H54 (cell line): ENCODE data around the gene NFKBIB.
"Not testable (repeated sequence)": the region's sequence is repeated elsewhere in the genome, so short reads cannot be mapped to it uniquely, and the experiment has no call there.

ENCODE experiments used
- DNase-seq: peaks from one replicate; pipeline ENCODE4 v3.0.0; 2011; ENCODE audit warnings: low spot score, mixed read lengths; ENCODE audit not compliant: insufficient read length
- FAIRE-seq: peaks from 3 replicates; lab custom pipeline; 2011; peaks lifted over from hg19 to GRCh38; lab: Jason Lieb, UNC
- POLR2A ChIP-seq: IDR thresholded peaks from 2 replicates; pipeline ENCODE4 v1.6.1; 2011; ENCODE audit warnings: low read depth, mild to moderate bottlenecking, low read length

The NFKBIB gene

DNA sequence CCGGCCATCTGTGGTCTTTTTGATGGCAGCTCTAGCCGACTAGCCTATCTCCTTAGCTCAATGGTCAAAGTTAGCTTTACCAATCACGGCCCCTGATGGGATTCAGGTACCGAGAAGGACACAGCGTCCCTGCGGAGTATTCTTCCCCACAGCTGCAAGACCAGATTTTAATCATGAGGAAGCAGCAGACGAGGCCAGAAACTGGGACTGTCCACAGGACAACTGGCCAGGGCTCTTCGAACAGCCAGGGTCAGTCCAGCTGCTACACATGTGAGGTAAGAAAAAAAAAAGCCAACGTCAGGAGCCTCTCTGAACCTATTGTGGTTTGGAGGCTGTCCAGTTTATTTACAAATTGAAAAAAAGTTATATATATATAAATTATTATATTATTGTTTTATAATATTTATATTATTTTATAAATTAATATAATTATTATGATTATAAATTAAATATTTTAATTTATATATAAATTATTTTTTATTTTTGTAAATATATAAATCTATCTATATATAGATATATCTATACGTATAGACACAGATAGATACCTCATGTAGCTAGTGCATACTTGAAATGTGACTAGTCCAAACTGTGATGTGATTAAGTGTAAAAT is 32.5 kb upstream of the NFKBIB start:
- DNase-seq = no peak
- TF ChIP-seq POLR2A = no peak
- no peak for FAIRE-seq

DNA sequence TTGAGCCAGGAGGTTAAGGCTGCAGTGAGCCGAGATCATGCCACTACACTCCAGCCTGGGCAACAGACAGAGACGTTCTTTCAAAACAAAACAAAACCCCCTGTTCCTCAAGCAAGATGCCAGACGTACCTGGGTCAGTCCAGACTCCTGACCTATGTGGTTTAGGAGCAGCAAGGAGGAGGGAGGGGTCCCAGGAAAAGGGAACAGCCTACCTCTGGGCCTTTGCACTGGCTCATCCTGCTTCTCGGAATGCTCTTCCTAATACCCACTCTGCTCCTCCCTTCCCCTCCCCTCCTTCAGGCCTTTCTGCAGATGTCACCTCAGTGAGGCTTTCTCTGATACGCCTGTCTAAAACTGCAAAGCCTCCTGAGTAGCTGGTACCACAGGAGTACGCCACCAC is 31.2 kb upstream of the NFKBIB start:
- DNase-seq (no peak), FAIRE-seq (no peak)
- TF ChIP-seq POLR2A = no peak

DNA sequence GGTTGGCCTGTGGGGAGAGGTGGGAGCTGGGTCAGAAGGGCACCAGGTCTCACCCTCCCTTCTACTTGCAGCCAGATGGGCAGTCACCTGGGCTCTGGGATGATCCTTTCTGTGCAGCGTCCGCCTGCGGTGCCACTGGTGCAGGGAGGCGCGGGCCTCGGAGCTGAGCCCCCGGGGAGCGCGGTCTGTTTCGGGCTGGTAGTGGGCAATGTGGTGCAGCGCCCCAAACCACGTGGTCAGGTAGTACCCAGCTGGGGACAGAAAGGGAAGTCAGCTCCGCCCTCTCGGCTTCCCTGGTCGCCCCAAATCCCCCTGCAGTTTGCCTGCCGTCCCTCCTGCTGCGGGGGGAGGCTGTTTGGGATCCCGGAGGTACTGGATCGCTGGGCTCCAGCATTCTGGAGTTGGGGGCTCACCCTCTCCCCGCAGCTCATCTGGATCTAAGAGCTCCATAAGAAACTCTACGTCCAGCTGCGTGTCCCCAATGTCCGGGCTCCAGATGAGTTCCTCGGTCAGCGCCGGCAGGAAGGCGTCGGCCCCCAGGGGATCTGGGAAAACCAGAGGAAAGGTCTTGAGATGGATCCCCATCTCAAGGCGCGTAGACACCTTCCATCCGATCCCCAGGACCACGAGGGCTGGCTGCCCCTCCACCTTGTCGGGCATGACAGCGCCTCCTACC is 30.5 kb upstream of the NFKBIB start:
- DNase-seq = no peak
- TF ChIP-seq POLR2A = no peak
- FAIRE-seq = no peak

DNA sequence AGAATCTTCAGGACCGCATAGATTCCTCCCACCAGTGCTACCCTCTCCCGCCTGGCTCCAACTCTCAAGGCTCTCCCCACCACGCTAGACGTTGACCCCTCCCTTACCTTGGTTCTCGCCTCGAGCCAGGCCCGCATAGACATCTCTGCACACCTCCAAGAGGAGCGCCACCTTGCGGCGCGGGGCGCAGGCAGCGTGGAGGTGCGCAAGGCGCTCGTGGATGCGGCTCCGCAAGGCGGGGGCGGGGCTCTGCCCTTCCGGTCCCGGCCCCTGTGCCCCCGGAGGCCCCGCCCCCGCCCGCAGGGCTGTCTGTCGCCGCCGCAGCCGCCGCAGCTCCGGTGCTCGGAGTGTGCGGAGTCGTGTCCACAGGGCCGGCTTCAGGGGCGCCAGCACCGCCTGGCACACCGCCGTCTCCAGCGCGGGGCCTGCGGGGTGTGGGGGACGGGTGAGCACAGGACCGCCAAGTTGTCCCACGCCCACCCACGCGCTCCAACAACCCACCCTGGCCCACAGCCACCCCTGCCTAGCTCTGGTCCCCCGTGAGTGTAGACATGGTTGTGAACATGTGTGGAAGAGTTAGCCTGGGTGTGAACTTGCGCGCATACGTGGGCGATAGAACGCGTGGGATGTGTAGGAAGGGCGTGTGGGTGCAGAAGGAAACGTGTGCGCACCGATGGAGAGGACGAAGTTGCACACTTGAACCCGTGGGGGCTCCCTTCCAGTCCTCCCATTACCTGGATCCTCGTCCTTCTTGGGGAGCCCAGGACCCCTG is 29.7 kb upstream of the NFKBIB start:
- FAIRE-seq (no peak), DNase-seq (no peak)
- no peak for TF ChIP-seq POLR2A

DNA sequence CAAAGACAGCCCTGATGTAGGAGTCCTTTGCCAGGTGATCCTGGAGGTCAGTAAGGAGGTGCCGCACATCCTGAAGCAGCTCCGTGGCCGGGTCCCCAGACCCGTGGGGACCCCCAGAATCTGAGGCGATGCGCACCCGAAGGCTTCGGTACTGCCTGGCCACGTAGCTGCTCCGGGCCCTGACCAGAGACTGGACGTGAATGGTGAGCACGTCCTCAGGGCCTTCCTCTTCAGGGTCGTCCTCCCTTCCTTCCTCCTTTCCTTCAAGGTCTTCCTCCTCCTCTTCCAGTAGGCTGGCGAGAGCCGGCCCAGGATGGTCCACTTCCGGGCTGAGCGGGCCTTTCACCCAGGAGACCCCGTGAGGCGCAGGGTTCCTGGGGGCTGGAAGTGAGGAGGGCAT is 29.2 kb upstream of the NFKBIB start:
- FAIRE-seq (no peak), DNase-seq (no peak)
- TF ChIP-seq POLR2A = no peak

DNA sequence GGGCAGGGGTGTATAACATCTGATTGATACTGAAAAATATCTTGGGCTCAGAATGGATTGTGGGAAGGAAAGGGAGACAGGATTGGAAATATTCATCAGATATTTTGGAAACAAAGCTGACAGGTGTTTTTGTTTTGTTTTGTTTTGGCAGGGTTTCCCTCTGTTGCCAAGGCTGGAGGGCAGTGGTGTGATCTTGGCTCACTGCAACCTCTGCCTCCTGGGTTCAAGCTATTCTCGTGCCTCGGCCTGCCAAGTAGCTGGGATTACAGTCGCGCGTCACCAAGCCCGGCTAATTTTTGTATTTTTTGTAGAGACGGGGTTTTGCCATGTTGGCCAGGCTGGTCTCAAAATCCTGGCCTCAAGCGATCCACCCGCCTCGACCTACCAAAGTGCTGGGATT is 26.4 kb upstream of the NFKBIB start:
- not testable (repeated sequence) for DNase-seq, FAIRE-seq

DNA sequence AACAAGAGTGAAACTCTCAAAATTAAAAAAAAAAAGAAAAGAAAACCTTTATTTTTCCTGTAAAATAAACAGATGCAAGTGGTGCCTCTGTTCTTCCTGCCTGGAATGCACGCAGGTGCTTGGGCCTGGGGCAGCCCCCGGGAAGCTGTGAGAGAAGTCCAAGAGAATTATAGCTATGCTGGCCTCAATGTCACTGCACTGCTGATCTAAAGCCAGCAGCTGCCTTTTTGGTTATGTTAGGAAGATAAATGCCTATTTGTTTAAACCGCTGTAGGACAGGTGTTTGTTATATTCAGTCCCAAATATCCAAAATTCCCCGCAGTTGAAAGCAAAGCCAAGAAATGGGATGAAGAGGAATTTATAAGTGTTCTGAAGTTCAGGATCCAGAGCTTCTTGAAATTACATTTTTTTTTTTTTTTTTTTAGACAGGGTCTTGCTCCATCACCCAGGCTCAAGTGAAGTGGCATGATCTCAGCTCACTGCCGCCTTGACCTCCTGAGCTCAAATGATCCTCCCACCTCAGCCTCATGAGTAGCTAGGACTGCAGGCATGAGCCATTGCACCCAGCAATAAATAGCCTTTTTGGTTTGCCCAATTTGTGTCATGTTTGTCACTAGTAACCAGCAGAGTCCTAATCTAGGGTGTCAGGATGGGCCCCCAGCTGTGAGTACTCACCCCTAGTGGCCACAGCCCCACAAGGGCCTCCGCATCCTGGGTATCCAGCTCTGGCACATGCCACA is 23.9 kb upstream of the NFKBIB start:
- TF ChIP-seq POLR2A = no peak
- no peak for DNase-seq

DNA sequence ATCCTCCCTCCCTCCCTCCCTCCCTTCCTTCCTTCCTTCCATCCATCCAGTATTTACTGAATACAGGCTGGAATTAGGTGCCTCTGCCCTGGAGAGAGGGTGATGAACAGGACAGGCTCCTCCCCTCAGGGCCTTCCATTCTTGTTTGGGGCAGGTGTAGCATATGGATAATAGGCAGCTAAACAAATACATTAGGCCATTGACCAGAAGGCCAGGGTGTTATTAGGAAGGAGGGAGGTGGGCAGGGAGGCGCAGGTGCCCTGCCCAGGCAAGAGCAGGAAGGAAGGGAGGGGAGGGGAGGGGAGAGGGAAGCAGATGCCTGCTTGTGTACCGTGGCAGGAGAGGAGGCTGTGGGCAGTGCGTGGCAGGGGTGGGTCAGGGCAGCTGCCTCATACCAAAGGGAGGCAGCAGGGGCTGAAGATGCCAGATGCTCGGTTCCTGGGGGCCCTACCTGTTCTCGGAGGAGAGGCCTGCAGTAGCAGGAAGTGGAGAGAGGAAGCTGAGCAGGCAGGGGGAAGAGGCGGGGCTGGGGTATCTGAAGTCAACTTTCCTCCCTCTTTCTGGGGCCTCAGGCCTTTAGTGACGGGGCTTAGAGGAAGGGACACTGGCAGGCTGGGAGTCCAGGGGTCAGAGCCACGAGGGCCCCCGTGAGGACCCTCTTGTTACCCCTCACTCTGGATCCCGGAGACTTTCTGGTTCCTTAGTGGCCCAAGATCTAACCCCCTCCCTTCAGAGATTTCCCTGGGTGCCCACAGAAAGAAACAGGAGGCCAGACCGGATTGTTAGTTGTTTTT is 21.8 kb upstream of the NFKBIB start, which contains the start of gene RINL:
Gene RINL, minus strand, starts transcription at position 495 of the 794 bp plus-strand sequence. CDS start 1,533 bp downstream, outside the sequence.
- no peak for TF ChIP-seq POLR2A
- FAIRE-seq (no peak), DNase-seq (no peak)

More for the DNA sequence above, 23.9 kb upstream of the NFKBIB start:
- FAIRE-seq = no peak

DNA sequence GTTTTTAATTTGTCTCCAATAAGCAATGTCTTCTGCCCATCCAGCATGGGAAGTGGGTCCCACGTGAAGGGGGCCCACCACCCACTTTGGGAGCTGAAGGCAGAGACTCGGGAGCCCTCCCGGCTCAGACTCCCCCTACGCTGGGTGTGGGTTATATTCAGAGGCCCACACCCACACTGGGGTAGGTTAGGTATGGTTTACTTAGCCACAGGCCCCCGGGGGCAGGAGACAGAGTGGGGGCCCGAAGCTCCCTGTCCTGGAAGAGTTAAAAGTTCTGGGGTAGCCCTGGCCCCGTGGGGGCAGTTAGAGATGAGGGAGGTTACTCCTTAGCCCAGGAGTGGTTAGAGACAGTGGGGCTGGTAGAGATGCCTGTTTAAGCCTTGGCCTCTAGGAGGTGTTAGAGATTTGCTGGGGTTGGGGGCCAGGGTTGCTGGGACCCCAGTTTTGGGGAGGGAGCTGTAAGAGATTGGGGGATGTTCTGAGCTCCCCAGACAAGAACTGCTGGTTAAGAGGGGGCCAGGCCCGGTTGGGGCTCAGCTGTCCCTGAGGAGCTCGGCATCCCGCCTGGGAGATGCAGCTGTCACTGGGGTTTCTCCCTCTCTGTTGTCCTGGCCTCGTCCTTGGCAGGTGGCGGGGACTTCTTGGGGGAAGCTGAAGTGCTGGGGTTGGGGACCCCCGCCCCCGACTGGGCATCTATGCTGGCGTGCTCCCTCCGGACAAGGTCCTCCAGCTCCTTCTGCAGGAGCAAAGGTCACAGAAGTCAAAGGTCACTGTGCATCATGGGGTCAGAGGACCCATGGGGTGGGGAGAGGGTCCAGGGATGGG is 21.0 kb upstream of the NFKBIB start:
- TF ChIP-seq POLR2A = no peak
- FAIRE-seq (no peak), DNase-seq (no peak)

DNA sequence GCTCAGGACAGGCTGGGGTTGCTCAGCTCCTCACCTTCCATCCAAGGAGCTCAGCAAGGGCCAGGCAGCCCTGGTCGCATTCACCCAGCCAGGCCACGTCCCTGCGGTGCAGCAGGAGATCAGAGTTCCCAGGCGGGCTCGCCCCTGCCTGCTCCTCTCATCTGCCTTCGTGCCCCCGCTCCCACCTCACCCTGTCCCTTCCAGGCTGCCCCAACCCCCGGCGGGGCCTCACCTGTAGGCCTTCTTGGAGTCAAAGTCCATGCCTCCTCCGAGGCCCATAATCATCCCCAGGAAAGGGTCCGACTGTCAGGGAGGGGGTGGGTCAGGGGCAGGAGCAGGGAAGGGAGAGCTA is 20.4 kb upstream of the NFKBIB start:
- no peak for TF ChIP-seq POLR2A
- no peak for FAIRE-seq
- no peak for DNase-seq

DNA sequence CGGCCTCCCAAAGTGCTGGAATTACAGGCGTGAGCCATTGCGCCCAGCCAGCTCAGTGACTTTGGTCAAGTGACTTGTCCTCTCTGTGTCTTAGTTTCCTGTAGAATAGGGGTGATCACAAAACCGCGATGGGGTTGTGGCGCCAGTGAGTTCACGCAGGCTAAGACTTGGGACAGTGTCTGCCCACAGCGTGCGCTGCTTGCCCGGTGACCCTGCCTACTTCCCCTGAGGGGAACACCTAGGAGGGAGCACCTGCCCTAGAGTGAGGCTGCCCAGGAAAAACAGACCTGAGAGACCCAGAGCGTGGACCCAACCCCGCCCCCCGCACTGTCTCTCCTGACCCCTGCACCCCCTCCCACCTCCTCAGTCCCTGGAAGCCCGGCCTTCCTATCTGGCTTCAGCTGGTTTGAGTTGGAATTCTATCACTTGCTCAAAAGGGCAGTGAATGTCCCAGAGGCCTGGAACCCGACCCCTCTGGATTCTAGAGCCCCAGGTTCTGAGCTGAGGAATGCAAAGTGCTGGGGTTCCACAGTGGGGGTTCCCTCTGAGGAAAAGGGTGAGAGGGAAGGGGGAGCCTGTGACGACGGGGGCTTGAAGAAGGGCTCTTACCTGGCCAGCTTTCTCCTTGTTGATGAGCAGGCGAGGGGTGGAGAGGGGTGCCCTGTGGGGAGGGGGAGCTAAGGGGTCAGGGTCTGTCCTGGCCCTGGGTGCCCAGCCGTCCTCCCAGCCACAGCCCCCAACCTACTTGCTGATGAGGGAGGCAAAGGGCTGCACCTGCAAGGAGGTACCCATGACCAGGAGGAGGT is 19.5 kb upstream of the NFKBIB start:
- DNase-seq (no peak), FAIRE-seq (no peak)
- no peak for TF ChIP-seq POLR2A
